ENCODE results near the gene MSL1. TPM values are rescaled to one million over a fixed set of nuclear protein-coding genes. Genes with fewer than 3 reads are reported as not detected.
A peak's percentile ranks its signal among the peaks of the same experiment; 100 is the strongest.

MSL1 gene
- total and polyA plus RNA-seq, 2 of the 13 experiments (the other 11 are each of a cell fraction or from before 2014, with no cell fraction given): 63.8 to 88.5 TPM

DNA sequence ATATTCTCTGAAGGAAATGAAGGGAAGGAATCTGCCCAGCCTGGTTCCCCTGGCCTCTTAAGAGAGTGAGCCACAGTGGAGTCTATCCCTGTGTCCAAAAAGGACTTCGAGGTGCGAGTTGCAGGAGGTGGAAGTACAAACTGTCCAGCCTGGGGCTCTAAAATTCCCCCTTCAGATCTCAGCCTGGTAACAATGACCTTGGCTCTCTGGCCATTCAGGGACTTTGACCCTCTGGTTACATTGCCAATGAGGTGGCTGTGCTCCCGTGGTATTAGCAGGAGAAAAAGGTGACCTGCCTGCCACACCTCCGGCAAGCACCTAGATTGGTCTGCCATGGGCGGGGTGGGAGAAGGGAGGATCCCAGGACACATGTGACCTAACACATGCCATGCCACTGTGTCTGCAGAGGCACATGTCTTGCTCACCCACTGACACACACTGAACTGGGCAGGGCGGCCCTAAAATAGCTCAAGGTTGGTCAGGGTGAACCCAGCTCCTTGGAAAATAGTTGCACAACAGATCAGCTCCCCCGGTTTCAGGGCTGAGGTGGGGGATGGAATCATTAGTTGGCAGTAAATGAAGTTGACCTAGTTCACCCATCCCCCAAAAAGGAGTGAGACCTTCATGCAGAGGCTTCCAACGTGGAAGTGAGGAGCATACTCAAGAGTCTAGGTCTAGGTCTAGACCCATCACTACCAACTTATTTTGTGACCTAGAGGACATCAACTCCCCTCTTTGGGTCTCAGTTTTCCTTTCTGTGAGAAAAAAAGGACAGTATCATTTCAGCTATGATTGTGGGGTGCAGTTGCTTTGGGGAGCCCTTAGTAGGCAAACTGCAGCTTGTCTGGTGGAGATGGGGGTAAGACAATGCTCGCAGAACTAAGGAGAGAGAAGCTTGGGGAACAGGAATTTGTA lies 23.6 kb upstream of the MSL1 start (continued):
- TF ChIP-seq, protein P1, sequence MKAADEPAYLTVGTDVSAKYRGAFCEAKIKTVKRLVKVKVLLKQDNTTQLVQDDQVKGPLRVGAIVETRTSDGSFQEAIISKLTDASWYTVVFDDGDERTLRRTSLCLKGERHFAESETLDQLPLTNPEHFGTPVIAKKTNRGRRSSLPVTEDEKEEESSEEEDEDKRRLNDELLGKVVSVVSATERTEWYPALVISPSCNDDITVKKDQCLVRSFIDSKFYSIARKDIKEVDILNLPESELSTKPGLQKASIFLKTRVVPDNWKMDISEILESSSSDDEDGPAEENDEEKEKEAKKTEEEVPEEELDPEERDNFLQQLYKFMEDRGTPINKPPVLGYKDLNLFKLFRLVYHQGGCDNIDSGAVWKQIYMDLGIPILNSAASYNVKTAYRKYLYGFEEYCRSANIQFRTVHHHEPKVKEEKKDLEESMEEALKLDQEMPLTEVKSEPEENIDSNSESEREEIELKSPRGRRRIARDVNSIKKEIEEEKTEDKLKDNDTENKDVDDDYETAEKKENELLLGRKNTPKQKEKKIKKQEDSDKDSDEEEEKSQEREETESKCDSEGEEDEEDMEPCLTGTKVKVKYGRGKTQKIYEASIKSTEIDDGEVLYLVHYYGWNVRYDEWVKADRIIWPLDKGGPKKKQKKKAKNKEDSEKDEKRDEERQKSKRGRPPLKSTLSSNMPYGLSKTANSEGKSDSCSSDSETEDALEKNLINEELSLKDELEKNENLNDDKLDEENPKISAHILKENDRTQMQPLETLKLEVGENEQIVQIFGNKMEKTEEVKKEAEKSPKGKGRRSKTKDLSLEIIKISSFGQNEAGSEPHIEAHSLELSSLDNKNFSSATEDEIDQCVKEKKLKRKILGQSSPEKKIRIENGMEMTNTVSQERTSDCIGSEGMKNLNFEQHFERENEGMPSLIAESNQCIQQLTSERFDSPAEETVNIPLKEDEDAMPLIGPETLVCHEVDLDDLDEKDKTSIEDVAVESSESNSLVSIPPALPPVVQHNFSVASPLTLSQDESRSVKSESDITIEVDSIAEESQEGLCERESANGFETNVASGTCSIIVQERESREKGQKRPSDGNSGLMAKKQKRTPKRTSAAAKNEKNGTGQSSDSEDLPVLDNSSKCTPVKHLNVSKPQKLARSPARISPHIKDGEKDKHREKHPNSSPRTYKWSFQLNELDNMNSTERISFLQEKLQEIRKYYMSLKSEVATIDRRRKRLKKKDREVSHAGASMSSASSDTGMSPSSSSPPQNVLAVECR (CRISPR knock-in tag; IDR thresholded peaks at IDR 0.05; ENCODE audit: borderline replicate concordance): peak; percentile 80
- TF ChIP-seq XRCC5 (optimal IDR thresholded peaks at IDR 0.05; ENCODE audit: low read length) (peak; percentile 45), CSRNP1 (CRISPR knock-in tag; IDR thresholded peaks at IDR 0.05) (no peak), MEIS2 (CRISPR knock-in tag; IDR thresholded peaks at IDR 0.05) (peak; percentile 85), ZNF558 (CRISPR knock-in tag; IDR thresholded peaks at IDR 0.05; ENCODE audit: borderline replicate concordance) (no peak), POGK (CRISPR knock-in tag; conservative IDR thresholded peaks at IDR 0.05) (peak; percentile 90), SUZ12 (IDR thresholded peaks at IDR 0.05; ENCODE audit: low read depth, low read length) (no peak), PAWR (CRISPR knock-in tag; IDR thresholded peaks at IDR 0.05; ENCODE audit: borderline replicate concordance) (no peak; the same call in 1 of the 2 replicates), NR2F6 (IDR thresholded peaks at IDR 0.05) (peak; percentile 77), NR2F6 (CRISPR knock-in tag; IDR thresholded peaks at IDR 0.05) (peak; percentile 92), SIN3A (IDR thresholded peaks at IDR 0.05; ENCODE audit: borderline replicate concordance, low read depth, low read length) (no peak), CHCHD3 (CRISPR knock-in tag; IDR thresholded peaks at IDR 0.05) (no peak)
- TF ChIP-seq, protein P2, sequence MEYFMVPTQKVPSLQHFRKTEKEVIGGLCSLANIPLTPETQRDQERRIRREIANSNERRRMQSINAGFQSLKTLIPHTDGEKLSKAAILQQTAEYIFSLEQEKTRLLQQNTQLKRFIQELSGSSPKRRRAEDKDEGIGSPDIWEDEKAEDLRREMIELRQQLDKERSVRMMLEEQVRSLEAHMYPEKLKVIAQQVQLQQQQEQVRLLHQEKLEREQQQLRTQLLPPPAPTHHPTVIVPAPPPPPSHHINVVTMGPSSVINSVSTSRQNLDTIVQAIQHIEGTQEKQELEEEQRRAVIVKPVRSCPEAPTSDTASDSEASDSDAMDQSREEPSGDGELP (IDR thresholded peaks at IDR 0.05; ENCODE audit: borderline replicate concordance, low read depth): no peak
- TF ChIP-seq, protein P3, sequence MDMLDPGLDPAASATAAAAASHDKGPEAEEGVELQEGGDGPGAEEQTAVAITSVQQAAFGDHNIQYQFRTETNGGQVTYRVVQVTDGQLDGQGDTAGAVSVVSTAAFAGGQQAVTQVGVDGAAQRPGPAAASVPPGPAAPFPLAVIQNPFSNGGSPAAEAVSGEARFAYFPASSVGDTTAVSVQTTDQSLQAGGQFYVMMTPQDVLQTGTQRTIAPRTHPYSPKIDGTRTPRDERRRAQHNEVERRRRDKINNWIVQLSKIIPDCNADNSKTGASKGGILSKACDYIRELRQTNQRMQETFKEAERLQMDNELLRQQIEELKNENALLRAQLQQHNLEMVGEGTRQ (IDR thresholded peaks at IDR 0.05; ENCODE audit: low read depth, low read length): peak; percentile 77
- TF ChIP-seq, protein P3 (CRISPR knock-in tag; IDR thresholded peaks at IDR 0.05; ENCODE audit: borderline replicate concordance): peak; percentile 77
- TF ChIP-seq, protein P4, sequence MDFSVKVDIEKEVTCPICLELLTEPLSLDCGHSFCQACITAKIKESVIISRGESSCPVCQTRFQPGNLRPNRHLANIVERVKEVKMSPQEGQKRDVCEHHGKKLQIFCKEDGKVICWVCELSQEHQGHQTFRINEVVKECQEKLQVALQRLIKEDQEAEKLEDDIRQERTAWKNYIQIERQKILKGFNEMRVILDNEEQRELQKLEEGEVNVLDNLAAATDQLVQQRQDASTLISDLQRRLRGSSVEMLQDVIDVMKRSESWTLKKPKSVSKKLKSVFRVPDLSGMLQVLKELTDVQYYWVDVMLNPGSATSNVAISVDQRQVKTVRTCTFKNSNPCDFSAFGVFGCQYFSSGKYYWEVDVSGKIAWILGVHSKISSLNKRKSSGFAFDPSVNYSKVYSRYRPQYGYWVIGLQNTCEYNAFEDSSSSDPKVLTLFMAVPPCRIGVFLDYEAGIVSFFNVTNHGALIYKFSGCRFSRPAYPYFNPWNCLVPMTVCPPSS (IDR thresholded peaks at IDR 0.05): no peak
